ENCODE data around the gene PSMD3.
"Not testable (repeated sequence)": the region's sequence is repeated elsewhere in the genome, so short reads cannot be mapped to it uniquely, and the experiment has no call there.

Gene PSMD3

GRCh38 chr17:39980351-39981206 is at the start of gene PSMD3:
TSS of gene PSMD3 (plus strand) at chr17:39980807. CDS start at chr17:39980971, 164 bp downstream.
- DNase-seq (ENCODE audit: low spot score): peak; percentile 99

GRCh38 chr17:39933912-39934311 is 46.7 kb upstream of the PSMD3 start:
- no peak for DNase-seq (ENCODE audit: low spot score)

- no peak for DNase-seq (ENCODE audit: low spot score)
Measured at GRCh38 chr17:39934324-39934723, 46.3 kb upstream of the PSMD3 start.

GRCh38 chr17:39935909-39936308 is 44.7 kb upstream of the PSMD3 start:
- DNase-seq (ENCODE audit: low spot score): no peak

- no peak for DNase-seq (ENCODE audit: low spot score)
Measured at GRCh38 chr17:39937447-39937846, 43.2 kb upstream of the PSMD3 start.

GRCh38 chr17:39938140-39938869 is 42.3 kb upstream of the PSMD3 start:
- no peak for DNase-seq (ENCODE audit: low spot score)

- DNase-seq (ENCODE audit: low spot score): no peak
Measured at GRCh38 chr17:39939106-39939505, 41.5 kb upstream of the PSMD3 start.

- no peak for DNase-seq (ENCODE audit: low spot score)
Measured at GRCh38 chr17:39939588-39940419, 40.8 kb upstream of the PSMD3 start.

- DNase-seq (ENCODE audit: low spot score): no peak
Measured at GRCh38 chr17:39943702-39944392, 36.8 kb upstream of the PSMD3 start.

- DNase-seq (ENCODE audit: low spot score): no peak
Measured at GRCh38 chr17:39944393-39944711, 36.3 kb upstream of the PSMD3 start.

- no peak for DNase-seq (ENCODE audit: low spot score)
Measured at GRCh38 chr17:39946551-39947330, 33.9 kb upstream of the PSMD3 start.

GRCh38 chr17:39948489-39948828 is 32.1 kb upstream of the PSMD3 start:
- DNase-seq (ENCODE audit: low spot score): not testable (repeated sequence)

- DNase-seq (ENCODE audit: low spot score): no peak
Measured at GRCh38 chr17:39949028-39949427, 31.6 kb upstream of the PSMD3 start.

GRCh38 chr17:39950871-39951348 is 29.7 kb upstream of the PSMD3 start:
- DNase-seq (ENCODE audit: low spot score): no peak

- no peak for DNase-seq (ENCODE audit: low spot score)
Measured at GRCh38 chr17:39951924-39952679, 28.5 kb upstream of the PSMD3 start.

- DNase-seq (ENCODE audit: low spot score): peak; percentile 94
Measured at GRCh38 chr17:39952680-39953470, 27.7 kb upstream of the PSMD3 start.

GRCh38 chr17:39953471-39953888 is 27.1 kb upstream of the PSMD3 start:
- DNase-seq (ENCODE audit: low spot score): no peak

- no peak for DNase-seq (ENCODE audit: low spot score)
Measured at GRCh38 chr17:39954876-39955275, 25.7 kb upstream of the PSMD3 start.

- no peak for DNase-seq (ENCODE audit: low spot score)
Measured at GRCh38 chr17:39955726-39956225, 24.8 kb upstream of the PSMD3 start.

Measured in hematopoietic multipotent progenitor cell treated with erythropoietin and hydrocortisone succinate and interleukin-3 and kit ligand, for 15 days (in vitro differentiated cells).